Prostate gland (tissue), 2 donors: ENCODE data around the gene FAM50A.

Experiments
- CTCF ChIP-seq, 4 experiments: fragments of 200-600 bp in 2 of 4; fragments of 450-650 bp in 2 of 4; sonication (generic) in 2 of 4; IDR thresholded peaks; 1 replicate in 3 of 4; 2 replicates in 1 of 4; pipeline ENCODE4 v1.5.1; 2016 to 2019; ENCODE audit warnings: antibody characterized with exemption in 4 of 4, mild to moderate bottlenecking in 2 of 4, moderate library complexity in 2 of 4
- POLR2A ChIP-seq: fragments of 450-650 bp; IDR thresholded peaks from one replicate; pipeline ENCODE4 v1.6.1; 2016; ENCODE audit warnings: antibody characterized with exemption, mild to moderate bottlenecking
- POLR2AphosphoS5 ChIP-seq: sonication (generic); formaldehyde crosslinking; IDR thresholded peaks from one replicate; pipeline ENCODE4 v1.6.1; 2017; ENCODE audit warnings: antibody characterized with exemption

GRCh38 chrX:154412468-154412867 is 31.5 kb upstream of the FAM50A start:
- TF ChIP-seq CTCF (IDR thresholded peaks at IDR 0.05) (no peak), POLR2A (no peak), POLR2AphosphoS5 (no peak)
